AG09309 (cell line): ENCODE results near the gene GPX2.

Experiments used
- DNase-seq: peaks from one replicate; pipeline ENCODE4 v3.0.0-alpha.2; 2010; ENCODE audit warnings: low read depth
- H3K4me3 ChIP-seq: 2 replicates; pipeline ENCODE4 v1.5.1; 2011; ENCODE audit warnings: mild to moderate bottlenecking, low read depth, low read length, moderate library complexity; ENCODE audit not compliant: control insufficient read depth
- TF ChIP-seq, protein P1 (sequence below): IDR thresholded peaks from 2 replicates; pipeline ENCODE4 v1.5.1; 2011; ENCODE audit warnings: mild to moderate bottlenecking, low read depth, low read length, inconsistent platforms; ENCODE audit not compliant: insufficient read depth, control insufficient read depth; ENCODE audit errors: missing control alignments

The GPX2 gene

DNA sequence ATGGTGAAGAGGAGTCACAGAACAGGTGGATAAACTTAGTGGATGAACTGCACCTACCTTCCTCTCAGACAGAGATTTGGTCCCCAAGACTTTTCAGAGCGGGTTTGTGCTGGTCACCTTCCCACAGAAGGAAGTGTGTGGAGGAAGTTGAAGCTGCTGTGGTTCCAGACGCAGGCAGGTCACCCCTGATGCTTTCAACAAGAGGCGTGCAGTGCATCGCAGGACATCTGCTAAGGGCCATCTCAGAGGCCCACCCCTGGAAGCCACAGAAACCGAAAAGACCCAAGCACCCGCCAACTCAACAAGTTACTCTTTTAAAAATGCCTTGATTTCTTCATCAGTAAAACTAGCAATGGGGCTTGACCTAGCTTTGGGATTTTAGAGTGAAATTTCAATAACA is 1.0 kb upstream of the GPX2 start:
- TF ChIP-seq, protein P1, sequence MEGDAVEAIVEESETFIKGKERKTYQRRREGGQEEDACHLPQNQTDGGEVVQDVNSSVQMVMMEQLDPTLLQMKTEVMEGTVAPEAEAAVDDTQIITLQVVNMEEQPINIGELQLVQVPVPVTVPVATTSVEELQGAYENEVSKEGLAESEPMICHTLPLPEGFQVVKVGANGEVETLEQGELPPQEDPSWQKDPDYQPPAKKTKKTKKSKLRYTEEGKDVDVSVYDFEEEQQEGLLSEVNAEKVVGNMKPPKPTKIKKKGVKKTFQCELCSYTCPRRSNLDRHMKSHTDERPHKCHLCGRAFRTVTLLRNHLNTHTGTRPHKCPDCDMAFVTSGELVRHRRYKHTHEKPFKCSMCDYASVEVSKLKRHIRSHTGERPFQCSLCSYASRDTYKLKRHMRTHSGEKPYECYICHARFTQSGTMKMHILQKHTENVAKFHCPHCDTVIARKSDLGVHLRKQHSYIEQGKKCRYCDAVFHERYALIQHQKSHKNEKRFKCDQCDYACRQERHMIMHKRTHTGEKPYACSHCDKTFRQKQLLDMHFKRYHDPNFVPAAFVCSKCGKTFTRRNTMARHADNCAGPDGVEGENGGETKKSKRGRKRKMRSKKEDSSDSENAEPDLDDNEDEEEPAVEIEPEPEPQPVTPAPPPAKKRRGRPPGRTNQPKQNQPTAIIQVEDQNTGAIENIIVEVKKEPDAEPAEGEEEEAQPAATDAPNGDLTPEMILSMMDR: no peak
- no peak overlapping the region for H3K4me3 ChIP-seq
- DNase-seq: no peak

GRCh38 chr14:64940336-64940910 is 2.1 kb downstream of the GPX2 start:
- DNase-seq: no peak
- TF ChIP-seq, protein P1: no peak
- H3K4me3 ChIP-seq: no peak overlapping the region

- no peak for DNase-seq
- TF ChIP-seq, protein P1: no peak
- H3K4me3 ChIP-seq: no peak overlapping the region
Measured at GRCh38 chr14:64939817-64940190, 2.7 kb downstream of the GPX2 start.

GRCh38 chr14:64938972-64939816 is 3.4 kb downstream of the GPX2 start:
- no peak for DNase-seq
- H3K4me3 ChIP-seq: no peak overlapping the region
- TF ChIP-seq, protein P1: no peak

GRCh38 chr14:64937821-64938193 is 4.7 kb downstream of the GPX2 start:
- TF ChIP-seq, protein P1: peak; percentile 30
- DNase-seq: no peak
- H3K4me3 ChIP-seq: no peak overlapping the region

GRCh38 chr14:64937171-64937820 is 5.2 kb downstream of the GPX2 start:
- DNase-seq: no peak
- TF ChIP-seq, protein P1: no peak
- H3K4me3 ChIP-seq: no peak overlapping the region
